ENCODE results near the gene SH3RF2.
"Not testable (repeated sequence)": the region's sequence is repeated elsewhere in the genome, so short reads cannot be mapped to it uniquely, and the experiment has no call there.

SH3RF2 gene

DNA sequence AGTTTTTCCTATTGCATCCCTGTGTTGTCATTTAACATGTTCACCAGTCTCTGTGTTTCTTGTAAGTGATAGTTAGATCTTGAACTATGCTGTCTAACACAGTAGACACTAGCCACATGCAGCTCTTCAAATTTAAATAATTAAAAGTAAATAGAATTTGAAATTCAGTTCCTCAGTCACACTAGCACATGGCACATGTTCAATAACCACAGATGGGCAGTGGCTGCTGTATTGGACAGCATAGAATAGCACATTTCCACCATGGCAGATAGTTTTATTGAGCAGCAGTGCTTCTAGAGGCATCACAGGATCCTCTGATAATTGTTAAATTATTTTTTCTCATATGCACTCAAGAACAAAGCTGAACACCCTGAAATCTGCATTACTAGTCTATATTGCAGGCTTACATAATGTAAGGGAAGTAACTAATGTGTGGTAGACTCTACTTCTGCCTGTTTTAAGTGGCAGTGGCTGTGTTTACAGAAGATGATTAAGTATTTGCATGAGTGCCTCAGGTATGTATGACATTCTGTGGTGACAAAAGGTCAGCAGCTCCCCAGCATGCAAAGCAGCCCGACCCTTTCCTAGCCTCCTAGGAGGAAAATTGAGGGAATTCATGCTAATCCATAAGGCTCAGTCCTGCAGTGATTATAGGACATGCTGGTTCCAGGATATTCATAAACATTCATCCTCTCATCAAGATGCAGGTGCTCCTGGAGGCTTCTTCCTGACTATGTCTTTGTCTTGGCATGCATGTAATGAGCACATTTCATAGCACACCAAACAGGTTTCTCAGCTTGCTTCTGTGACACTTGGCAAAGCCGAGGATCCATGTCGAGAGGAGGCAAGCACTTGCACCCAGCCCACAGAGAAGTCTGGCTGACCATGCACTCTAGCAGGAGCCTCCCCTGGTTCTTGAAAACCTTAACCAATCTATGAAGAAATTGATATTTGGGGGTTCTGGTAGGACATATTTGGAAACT lies 45.5 kb downstream of the SH3RF2 start:
- peak in 1 of 2 experiments; percentile 67 for DNase-seq

DNA sequence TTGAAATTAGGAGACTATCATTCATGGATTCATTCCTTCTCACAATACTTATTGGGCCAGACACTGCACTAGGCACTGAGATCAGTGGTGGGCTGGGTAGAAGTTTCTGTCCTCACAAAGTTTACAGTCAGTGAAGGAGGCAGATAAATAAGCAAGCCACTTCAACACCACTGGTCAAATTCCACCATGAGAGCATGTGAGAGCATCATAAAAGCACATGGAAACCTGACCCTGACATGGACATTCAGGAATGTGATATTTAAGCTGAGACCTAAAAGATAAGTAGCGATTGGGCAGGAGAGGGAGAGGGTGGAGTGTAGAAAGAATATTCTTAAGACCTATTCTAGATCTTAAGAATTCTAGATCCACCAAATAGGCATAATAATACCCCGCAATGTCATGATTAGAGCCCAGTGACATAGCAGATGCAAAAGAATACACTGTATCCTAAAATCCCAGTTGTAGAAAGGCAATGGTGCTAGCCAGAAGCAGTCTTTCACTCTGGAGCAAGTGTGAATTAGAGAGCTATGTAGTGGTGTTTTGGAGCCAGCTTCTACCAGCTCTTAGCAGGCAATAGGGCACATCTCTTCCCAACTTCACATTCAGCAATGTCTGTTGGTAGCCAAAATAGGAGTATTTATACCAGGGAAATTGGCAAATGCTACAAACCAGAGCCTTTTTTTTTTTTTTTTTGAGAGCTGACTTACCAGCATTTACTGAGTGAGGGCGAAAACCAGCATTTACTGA lies 46.4 kb downstream of the SH3RF2 start:
- DNase-seq: peak; percentile 57 to 62

GRCh38 chr5:145983446-145983845 lies 47.1 kb downstream of the SH3RF2 start:
- peak; percentile 68 to 89 for DNase-seq

GRCh38 chr5:145984072-145984471 lies 47.7 kb downstream of the SH3RF2 start:
- DNase-seq: peak in 1 of 2 experiments; percentile 18

- DNase-seq: no peak
Measured at GRCh38 chr5:145987856-145988255, 51.5 kb downstream of the SH3RF2 start.

GRCh38 chr5:145988993-145989392 lies 52.6 kb downstream of the SH3RF2 start:
- DNase-seq: no peak

GRCh38 chr5:145989428-145989827 lies 53.0 kb downstream of the SH3RF2 start:
- DNase-seq: no peak

- no peak for DNase-seq
Measured at GRCh38 chr5:145990170-145990569, 53.8 kb downstream of the SH3RF2 start.

- no peak for DNase-seq
Measured at GRCh38 chr5:145991044-145991575, 54.7 kb downstream of the SH3RF2 start.

- DNase-seq: not testable (repeated sequence)
Measured at GRCh38 chr5:145993538-145993937, 57.2 kb downstream of the SH3RF2 start.

DNA sequence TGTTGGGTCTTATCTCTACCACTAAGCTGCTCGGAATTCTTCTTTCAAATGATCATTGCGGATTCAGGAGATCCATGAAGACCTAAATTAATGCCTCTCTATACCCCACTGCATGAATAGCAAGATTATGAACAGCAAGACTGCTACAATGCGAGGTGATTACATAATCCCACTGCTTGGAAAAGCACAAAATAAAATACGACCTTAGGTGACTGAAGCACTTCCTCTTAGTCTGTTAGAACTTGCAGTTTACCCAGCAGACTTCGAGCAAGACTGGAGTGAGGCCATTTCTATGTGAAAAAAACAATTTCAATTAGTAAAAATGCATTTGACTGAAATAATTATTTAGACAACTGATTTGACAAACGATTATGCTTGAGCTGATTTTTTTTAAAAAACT lies 59.8 kb downstream of the SH3RF2 start:
- no peak for DNase-seq

DNA sequence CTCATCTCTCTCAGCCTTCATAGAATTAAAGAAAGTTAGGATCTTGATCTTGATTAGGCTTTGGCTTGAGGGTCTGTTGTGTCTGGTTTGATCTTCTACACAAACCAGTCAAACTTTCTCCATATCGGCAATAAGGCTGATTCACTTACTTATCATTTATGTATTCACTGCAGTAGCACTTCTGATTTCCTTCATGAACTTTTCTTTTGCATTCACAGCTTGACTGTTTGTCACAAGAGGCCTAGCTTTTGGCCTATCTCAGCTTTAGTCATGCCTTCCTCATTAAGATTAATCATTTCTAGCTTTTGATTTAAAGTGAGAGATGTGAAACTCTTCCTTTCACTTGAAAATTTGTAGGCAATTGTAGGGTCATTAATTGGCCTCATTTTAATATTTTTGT lies 62.8 kb downstream of the SH3RF2 start:
- DNase-seq: no peak

DNA sequence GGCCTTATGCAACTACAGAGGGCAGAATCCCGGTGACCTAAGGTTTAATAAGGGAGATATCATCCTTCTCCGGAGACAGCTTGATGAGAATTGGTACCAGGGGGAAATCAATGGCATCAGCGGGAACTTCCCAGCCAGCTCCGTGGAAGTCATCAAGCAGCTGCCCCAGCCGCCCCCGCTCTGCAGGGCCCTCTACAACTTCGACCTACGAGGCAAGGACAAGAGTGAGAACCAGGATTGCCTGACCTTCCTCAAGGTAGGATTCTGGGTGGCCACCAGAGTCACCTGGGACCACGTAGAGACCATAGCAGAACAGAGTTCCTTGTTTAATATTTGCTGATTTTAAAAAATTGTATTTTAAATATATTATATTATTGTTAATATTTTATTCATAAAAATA lies 63.7 kb downstream of the SH3RF2 start:
- no peak for DNase-seq

DNA sequence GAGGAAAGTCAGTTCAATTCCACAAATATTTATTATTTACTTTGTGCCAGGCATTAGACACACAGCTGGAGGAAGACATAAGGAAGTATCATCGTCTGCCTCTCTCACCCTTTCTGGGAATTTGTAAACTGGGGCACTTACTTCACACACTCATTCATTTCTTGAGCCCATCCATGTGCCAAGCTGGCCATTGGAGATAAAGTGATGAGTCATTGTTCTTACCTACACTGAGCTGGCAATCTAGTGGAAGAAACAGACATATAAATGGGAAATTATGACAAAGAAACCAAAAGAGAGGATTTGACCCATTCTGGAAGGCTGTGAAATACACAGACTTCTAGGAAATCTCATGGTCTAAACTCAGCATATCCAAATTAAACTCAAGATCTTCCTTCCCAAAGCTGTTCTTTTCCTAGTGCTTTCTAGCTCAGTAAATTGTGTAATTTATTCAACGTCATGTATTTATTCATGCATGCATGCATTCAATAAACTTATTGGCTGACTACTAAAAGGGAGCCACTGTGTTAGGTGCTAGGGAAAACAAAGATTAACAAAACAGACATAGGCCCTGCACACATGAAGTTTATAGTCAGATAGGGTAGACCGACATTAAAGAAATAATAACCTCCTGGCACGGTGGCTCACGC lies 65.3 kb downstream of the SH3RF2 start:
- no peak for DNase-seq

DNA sequence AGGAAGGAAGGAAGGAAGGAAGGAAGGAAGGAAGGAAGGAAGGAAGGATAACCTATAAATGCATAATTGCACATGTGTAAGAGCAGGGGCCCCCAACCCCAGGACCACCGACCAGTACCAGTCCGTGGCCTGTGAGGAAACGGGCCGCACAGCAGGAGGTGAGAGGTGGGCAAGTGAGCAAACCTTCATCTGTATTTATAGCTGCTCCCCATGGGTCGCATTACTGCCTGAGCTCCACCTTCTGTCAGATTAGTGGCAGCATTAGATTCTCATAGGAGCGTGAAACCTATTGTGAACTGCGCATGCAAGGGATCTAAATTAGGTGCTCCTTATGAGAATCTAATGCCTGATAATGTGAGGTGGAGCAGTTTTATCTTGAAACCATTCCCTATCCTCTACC lies 66.1 kb downstream of the SH3RF2 start:
- DNase-seq: no peak

DNA sequence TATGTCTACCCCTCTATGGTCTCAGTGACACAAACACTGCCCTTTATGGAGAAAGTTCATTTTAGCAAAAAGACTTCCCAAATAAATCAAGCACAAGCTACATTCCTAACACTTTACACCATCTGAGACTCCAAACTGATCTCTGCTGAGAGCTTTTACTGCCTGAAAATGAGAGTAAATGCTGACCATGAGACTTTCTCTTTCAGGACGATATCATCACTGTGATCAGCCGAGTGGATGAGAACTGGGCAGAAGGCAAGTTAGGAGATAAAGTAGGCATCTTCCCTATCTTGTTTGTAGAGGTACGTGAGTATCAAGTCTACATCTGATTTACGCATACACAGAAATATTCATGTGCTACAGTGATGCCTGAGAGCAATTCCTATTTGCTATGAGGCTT lies 67.5 kb downstream of the SH3RF2 start:
- DNase-seq: no peak

- no peak for DNase-seq
Measured at GRCh38 chr5:146005264-146005663, 68.9 kb downstream of the SH3RF2 start.

DNA sequence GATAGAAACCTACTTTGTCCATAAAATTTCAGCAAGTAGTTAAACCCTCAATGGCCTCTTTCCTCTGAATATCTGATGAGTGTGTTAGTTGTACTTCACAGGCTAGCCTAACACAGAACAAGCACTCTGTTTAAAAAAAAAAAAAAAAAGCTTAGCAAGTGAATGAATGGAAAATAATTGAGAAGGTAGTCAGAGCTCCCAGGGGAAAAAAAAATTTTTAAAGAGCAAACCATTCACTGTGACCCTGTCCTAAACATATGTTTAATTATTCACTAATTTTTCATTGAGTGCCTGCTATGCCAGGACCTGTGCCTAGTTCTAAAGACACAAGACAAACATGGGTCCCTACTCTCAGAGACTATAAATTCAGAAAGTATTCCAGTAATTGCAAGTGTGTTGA lies 69.3 kb downstream of the SH3RF2 start:
- no peak for DNase-seq

DNA sequence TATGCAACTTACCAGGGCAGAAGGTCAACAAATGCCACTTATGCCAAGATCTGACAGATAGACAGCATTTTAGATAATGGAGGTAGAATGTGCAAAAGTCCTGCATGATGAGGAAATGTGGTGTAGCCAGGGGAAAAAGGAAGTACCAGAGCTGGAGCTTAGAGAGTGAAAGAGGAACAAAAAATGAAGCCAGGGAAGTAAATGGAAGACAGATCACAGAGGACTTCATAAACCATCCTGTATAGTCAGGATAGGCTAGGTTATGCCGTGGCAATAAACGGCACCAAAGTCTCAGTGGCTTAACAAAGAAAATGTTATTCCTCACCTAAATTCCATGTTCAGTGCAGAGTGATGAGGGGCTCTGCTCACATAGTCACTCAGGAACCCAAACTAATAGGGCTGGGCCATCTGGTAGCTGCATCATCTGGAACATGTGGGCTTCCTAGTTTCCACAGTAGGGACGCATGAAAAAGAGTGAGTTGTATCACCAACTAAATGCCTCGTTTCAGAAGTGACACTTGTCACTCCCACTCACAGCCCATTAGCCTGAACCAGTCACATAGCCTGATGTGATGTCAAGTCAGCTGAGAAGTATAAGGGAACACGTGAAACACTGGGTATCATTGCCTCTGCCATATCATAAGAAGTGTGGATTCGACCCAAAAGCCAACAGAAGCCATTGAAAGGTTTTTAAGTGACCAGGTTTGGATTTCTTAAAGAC lies 70.3 kb downstream of the SH3RF2 start:
- no peak for DNase-seq

DNA sequence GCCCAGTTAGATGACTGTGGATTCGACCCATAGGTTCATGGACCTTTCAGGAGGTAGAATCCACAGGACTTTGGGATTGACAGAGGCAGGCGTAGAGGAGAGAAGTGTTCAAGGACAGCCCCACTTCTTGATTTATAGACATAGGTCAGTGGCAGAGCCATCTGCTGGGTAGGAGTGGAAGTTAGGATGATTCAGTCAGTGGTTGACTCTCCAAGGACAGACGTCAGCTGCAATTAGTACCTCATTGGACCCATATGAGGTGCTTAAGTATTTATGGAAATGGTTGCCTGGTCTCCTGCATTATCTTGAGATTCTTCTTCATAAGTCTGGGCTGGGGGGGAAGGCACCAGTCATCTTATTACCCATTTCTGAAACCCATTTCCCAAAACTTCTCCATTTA lies 70.9 kb downstream of the SH3RF2 start:
- DNase-seq: peak in 1 of 2 experiments; percentile 17

DNA sequence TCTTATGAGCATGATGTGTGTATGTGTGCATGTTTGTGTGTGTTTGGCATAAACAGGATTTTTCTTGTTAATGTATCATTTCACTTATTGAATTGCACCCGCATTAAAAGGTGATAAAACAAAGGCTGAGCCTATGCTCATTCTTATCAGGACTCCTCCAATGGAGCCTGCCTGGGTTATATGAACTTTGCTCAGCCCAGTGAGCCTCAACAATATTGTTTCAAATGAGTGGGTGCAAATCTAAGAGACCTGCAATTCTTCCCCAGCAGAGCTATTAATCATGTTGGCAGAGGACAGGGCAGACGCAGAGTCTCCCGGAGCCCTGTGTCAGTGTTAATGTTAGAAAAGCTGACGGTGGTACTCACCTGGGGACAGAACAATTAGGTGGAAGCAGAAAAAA lies 71.6 kb downstream of the SH3RF2 start:
- DNase-seq: no peak

DNA sequence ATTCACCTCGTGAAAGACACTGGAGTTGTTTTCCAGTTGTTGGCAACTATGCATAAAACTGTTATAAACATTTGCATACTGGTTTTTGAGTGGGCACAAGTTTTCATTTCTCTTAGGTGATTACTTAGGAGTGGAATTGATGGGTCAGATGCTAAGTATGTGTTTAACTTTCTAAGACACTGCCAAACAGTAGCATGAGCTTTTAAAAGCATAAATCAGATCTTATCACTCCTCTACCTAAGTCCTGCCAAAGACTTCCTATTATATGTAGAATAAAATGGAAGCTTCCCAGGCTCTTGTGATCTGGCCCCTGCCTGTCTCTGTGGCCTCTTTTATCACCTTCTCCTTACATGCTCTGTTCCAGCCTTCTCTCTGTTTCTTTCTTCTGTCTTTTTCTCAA lies 72.6 kb downstream of the SH3RF2 start:
- no peak for DNase-seq

Data from NCI-H446 (cell line).